Measurements from ENCODE around the gene RNF103. TPM values are rescaled to one million over a fixed set of nuclear protein-coding genes. Genes with fewer than 3 reads are reported as not detected.
A peak's percentile ranks its signal among the peaks of the same experiment; 100 is the strongest.

RNF103 gene
- total RNA-seq, 1 experiment from 2014 or later, result 16.1 TPM

GRCh38 chr2:86621280-86621943 lies 2.3 kb downstream of the RNF103 start:
- H4K20me1 ChIP-seq (ENCODE audit: insufficient read depth), result no peaks in the 10 kb centered on the region
- peaks cover 14 to 23% of the 10 kb centered on the region in 2 experiments for H3K4me1 ChIP-seq (ENCODE audit: control insufficient read depth in 1 of 2, insufficient read depth in 2 of 2, low read length in 2 of 2)
- peaks cover 0 to 12% of the 10 kb centered on the region in 2 experiments; a peak in 2 of 4 replicates for H3K36me3 ChIP-seq (ENCODE audit: control insufficient read depth in 1 of 2, insufficient read depth in 2 of 2, low read length in 2 of 2)
- H3K9me2 ChIP-seq (ENCODE audit: insufficient read depth), result no peaks in the 10 kb centered on the region
- RAD21 ChIA-PET (ENCODE audit: low non-redundant PET in 1 of 2, low total read pairs in 2 of 2, uncharacterized antibody in 2 of 2, unreplicated experiment in 2 of 2), result no interaction called here
- TF ChIP-seq JUND (IDR thresholded peaks at IDR 0.05) (no peak), SP1 (IDR thresholded peaks at IDR 0.05; ENCODE audit: low read depth) (no peak), YY1 (IDR thresholded peaks at IDR 0.05; ENCODE audit: extremely low read depth, insufficient replicate concordance, low read depth, low read length) (no peak)
- intact Hi-C loops (cut with micrococcal nuclease), result loop anchor here (5.0 kb wide), 1 partner anchor 179 kb away; the partner anchor contains the start of gene KDM3A
- H2AFZ ChIP-seq (ENCODE audit: low read depth, low read length, poor library complexity, severe bottlenecking), result no peak overlapping the region
- H3K27ac ChIP-seq (ENCODE audit: low read depth, low read length), result no peak overlapping the region
- ATAC-seq, result no peak
- H3K4me2 ChIP-seq (ENCODE audit: low read length), result peak overlapping the region; percentile 85
- H3K79me2 ChIP-seq (ENCODE audit: insufficient read depth, low read length), result peaks cover 28% of the 10 kb centered on the region
- H3K9ac ChIP-seq (ENCODE audit: low read length), result peak overlapping the region; percentile 77
- peak overlapping the region; percentile 56 to 74 for H3K4me3 ChIP-seq (replicated peaks in 1 of 2; ENCODE audit: low read depth in 1 of 2, low read length in 2 of 2)
- no TSS peak for BruUV-seq (replicated peaks)
- DNase-seq (ENCODE audit: low read depth, low spot score), result no peak
- CTCF ChIA-PET, result no interaction called here
- H3K9me3 ChIP-seq (ENCODE audit: control insufficient read depth in 1 of 2, insufficient read depth in 1 of 2, low read depth in 1 of 2, low read length in 2 of 2), result no peaks in the 10 kb centered on the region
- H3K27me3 ChIP-seq (ENCODE audit: insufficient read depth, low read length), result no peaks in the 10 kb centered on the region
- POLR2A ChIA-PET, result no interaction called here

DNA sequence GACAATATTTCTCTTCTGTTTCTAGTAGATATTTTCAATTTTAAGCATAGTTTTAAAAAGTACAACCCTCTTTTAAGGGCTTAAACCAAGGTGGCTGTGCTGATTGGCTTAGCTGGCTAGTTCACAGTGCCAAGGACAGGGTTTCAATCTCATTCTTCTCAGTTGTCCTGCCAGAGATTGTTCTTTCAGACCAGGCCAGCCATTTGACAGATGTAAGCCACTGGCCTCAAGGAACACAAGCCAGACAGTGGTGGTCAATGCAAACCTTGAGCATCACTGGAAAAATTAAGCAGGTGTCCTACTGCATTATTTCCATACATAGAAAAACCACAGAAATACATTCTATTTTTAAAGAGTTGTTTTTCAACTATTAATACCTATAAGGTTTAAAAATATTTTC lies 5.9 kb downstream of the RNF103 start:
- RAD21 ChIA-PET (ENCODE audit: low non-redundant PET in 1 of 2, low total read pairs in 2 of 2, uncharacterized antibody in 2 of 2, unreplicated experiment in 2 of 2), result no interaction called here
- no peak for DNase-seq (ENCODE audit: low read depth, low spot score)
- CTCF ChIA-PET, result no interaction called here
- Histone ChIP-seq H3K27ac (ENCODE audit: low read depth, low read length) (no peak overlapping the region), H3K9me3 (ENCODE audit: control insufficient read depth in 1 of 2, insufficient read depth in 1 of 2, low read depth in 1 of 2, low read length in 2 of 2) (no peaks in the 10 kb centered on the region), H3K36me3 (ENCODE audit: control insufficient read depth in 1 of 2, insufficient read depth in 2 of 2, low read length in 2 of 2) (peaks cover 0 to 16% of the 10 kb centered on the region in 2 experiments; a peak in 2 of 4 replicates), H3K9ac (ENCODE audit: low read length) (no peak overlapping the region), H3K27me3 (ENCODE audit: insufficient read depth, low read length) (no peaks in the 10 kb centered on the region), H3K4me2 (ENCODE audit: low read length) (no peak overlapping the region), H3K4me1 (ENCODE audit: control insufficient read depth in 1 of 2, insufficient read depth in 2 of 2, low read length in 2 of 2) (peaks cover 10 to 14% of the 10 kb centered on the region in 2 experiments), H3K4me3 (replicated peaks in 1 of 2; ENCODE audit: low read depth in 1 of 2, low read length in 2 of 2) (no peak overlapping the region), H3K9me2 (ENCODE audit: insufficient read depth) (no peaks in the 10 kb centered on the region), H4K20me1 (ENCODE audit: insufficient read depth) (no peaks in the 10 kb centered on the region), H2AFZ (ENCODE audit: low read depth, low read length, poor library complexity, severe bottlenecking) (no peak overlapping the region), H3K79me2 (ENCODE audit: insufficient read depth, low read length) (peaks cover 28% of the 10 kb centered on the region)
- ATAC-seq, result no peak
- POLR2A ChIA-PET, result no interaction called here
- no TSS peak for BruUV-seq (replicated peaks)
- intact Hi-C loops (cut with micrococcal nuclease), result no loop called here
- no peak for TF ChIP-seq CTCF (IDR thresholded peaks at IDR 0.05 in 2 of 3, conservative IDR thresholded peaks at IDR 0.05 in 1 of 3; ENCODE audit: borderline replicate concordance in 1 of 3, insufficient read depth in 1 of 3, low read depth in 2 of 3, low read length in 2 of 3)
- TF ChIP-seq, protein P1, sequence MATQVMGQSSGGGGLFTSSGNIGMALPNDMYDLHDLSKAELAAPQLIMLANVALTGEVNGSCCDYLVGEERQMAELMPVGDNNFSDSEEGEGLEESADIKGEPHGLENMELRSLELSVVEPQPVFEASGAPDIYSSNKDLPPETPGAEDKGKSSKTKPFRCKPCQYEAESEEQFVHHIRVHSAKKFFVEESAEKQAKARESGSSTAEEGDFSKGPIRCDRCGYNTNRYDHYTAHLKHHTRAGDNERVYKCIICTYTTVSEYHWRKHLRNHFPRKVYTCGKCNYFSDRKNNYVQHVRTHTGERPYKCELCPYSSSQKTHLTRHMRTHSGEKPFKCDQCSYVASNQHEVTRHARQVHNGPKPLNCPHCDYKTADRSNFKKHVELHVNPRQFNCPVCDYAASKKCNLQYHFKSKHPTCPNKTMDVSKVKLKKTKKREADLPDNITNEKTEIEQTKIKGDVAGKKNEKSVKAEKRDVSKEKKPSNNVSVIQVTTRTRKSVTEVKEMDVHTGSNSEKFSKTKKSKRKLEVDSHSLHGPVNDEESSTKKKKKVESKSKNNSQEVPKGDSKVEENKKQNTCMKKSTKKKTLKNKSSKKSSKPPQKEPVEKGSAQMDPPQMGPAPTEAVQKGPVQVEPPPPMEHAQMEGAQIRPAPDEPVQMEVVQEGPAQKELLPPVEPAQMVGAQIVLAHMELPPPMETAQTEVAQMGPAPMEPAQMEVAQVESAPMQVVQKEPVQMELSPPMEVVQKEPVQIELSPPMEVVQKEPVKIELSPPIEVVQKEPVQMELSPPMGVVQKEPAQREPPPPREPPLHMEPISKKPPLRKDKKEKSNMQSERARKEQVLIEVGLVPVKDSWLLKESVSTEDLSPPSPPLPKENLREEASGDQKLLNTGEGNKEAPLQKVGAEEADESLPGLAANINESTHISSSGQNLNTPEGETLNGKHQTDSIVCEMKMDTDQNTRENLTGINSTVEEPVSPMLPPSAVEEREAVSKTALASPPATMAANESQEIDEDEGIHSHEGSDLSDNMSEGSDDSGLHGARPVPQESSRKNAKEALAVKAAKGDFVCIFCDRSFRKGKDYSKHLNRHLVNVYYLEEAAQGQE (IDR thresholded peaks at IDR 0.05; ENCODE audit: low read depth), result no peak
- no peak for TF ChIP-seq ZFX (IDR thresholded peaks at IDR 0.05)
- no peak for TF ChIP-seq SP1 (IDR thresholded peaks at IDR 0.05; ENCODE audit: low read depth)
- TF ChIP-seq CEBPB (IDR thresholded peaks at IDR 0.05; ENCODE audit: low read depth), result no peak
- no peak for TF ChIP-seq ZBTB33 (IDR thresholded peaks at IDR 0.05; ENCODE audit: extremely low read depth, insufficient replicate concordance, low read length)
- TF ChIP-seq, protein P2, sequence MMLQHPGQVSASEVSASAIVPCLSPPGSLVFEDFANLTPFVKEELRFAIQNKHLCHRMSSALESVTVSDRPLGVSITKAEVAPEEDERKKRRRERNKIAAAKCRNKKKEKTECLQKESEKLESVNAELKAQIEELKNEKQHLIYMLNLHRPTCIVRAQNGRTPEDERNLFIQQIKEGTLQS (IDR thresholded peaks at IDR 0.05), result no peak
- no peak for TF ChIP-seq TCF7L2 (IDR thresholded peaks at IDR 0.05; ENCODE audit: borderline replicate concordance, extremely low read depth, insufficient read depth, insufficient read length)
- TF ChIP-seq FOSL1 (IDR thresholded peaks at IDR 0.05; ENCODE audit: low read depth), result no peak
